Epidermal melanocyte (primary cell): ENCODE measurements around the gene C10orf143.
"Not testable (repeated sequence)": the region's sequence is repeated elsewhere in the genome, so short reads cannot be mapped to it uniquely, and the experiment has no call there.

Experiments used
- DNase-seq: peaks from one replicate; pipeline ENCODE4 v3.0.0; 2011; ENCODE audit warnings: low spot score; ENCODE audit not compliant: insufficient read length

C10orf143 gene

GRCh38 chr10:130111852-130112180, 1.2 kb upstream of the C10orf143 start:
- DNase-seq, result no peak

DNA sequence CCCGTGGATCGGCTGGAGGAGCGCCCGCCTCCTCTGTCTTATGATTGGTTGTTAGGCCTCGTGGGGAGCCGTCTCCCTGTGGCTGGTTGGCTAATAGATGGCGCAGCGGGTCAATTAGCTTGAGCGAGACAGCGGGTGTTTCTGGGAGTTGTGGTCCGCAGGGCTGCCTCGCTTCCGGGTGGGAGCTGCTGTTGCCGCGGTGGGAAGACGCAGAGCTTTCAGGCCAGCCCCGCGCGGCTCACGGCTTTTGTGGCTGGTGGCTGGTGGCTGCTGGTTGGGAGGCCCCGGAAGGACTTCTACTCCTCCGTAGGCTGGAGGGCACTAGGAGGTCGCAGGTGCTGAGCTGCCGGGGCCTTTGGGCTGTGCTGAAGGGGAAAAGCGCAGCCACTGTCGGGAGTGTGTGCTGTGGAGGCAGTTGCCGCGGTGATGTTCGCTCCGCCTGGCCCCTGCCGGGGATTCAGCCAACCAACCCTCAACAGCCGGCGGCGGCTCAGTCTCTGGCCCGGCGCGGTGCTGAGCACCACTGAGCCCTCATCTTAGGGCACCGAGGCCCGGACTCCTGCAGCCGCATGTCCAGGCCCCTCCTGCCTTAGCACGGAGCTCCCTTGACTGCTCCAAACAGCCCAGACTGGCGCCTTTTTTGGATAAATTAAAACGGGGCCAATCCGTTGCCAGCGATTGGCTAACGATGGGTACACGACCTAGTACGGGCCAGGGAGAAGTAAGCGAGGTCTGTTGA, 652 bp upstream of the C10orf143 start:
- DNase-seq, result peak; percentile 90

DNA sequence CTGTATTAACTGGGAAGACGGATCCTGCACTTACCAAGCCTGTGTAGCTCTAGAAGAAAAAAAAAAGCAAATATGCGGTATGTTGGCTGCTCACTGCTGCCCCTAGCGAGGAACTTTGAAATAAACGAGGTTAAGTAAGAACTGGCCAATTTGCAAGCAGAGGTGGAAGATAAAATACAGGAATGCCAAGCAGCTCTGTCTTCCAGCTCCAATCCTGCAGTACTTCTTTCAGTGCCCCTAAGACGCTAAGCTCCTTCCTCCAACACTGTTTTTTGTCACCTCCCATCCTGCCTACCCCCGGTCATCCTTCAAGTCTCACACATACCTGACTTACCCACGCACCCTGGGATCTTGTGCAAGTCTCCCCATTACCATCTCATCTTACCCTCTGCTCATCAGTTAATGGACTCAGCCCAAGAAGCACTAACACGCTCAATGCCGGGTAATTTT, 809 bp downstream of the C10orf143 start:
- DNase-seq, result peak; percentile 67

GRCh38 chr10:130108934-130109604, 1.6 kb downstream of the C10orf143 start:
- no peak for DNase-seq

DNA sequence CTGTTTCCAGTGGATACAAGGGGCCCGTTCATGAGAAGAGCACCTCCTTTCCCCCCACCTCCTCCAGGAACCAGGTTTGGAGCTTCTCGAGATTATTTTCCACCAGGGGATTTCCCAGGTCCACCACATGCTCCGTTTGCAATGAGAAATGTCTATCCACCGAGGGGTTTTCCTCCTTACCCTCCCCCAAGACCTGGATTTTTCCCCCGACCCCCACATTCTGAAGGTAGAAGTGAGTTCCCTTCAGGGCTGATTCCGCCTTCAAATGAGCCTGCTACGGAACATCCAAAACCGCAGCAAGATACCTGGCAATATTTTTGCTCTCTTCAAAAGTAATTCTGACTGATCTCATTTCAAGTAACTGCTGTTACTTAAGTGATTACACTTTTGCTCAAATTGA, 2.5 kb downstream of the C10orf143 start:
- DNase-seq, result not testable (repeated sequence)

DNA sequence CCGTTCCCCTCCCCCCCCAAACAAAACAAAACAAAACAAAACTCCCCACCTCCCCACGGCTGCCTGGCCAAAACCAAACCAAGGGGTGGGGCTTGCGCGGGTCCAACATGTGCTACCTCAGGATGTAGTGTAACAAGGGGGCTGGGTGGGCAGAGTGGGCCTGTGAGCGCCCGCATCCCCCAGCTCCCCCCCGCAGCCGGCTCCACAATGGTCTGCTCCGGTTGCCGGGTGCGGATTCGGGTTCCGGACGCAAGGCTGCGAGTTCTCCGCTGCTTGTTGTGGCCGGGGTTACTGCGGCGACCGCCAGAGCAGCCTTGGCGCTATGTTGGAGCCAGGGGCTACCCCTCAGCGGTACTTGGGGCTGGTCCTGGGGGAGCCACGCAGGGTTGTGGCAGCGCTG, 4.9 kb downstream of the C10orf143 start:
- DNase-seq, result no peak

DNA sequence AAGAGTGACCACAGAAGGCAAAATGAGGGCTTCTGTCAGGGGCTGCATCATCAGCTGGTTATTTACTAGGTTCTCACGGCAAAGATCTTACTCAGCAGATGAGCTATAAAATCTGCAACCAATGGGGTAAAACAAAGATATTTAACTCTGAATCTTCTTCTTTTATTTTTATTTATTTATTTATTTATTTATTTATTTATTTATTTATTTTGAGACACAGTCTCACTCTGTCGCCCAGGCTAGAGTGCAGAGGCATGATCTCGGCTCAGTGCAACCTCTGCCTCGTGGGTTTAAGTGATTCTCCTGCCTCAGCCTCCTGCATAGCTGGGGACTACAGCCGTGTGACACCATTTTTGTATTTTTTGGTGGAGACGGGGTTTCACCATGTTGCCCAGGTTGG, 11.3 kb downstream of the C10orf143 start:
- DNase-seq, result no peak

DNA sequence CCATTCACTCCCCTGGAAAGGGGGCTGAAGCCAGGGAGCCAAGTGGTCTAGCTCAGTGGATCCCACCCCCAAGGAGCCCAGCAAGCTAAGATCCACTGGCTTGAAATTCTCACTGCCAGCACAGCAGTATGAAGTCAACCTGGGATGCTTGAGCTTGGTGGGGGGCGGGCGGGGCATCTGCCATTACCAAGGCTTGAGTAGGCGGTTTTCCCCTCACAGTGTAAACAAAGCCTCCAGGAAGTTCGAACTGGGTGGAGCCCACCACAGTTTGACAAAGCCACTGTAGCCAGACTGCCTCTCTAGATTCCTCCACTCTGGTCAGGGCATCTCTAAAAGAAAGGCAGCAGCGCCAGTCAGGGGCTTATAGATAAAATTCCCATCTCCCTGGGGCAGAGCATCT, 20.1 kb downstream of the C10orf143 start:
- DNase-seq, result not testable (repeated sequence)

- DNase-seq, result no peak
Observed at GRCh38 chr10:130080461-130080814, 30.2 kb downstream of the C10orf143 start.

GRCh38 chr10:130079614-130080460, 30.8 kb downstream of the C10orf143 start:
- DNase-seq, result no peak

- DNase-seq, result no peak
Observed at GRCh38 chr10:130078120-130078519, 32.5 kb downstream of the C10orf143 start.

DNA sequence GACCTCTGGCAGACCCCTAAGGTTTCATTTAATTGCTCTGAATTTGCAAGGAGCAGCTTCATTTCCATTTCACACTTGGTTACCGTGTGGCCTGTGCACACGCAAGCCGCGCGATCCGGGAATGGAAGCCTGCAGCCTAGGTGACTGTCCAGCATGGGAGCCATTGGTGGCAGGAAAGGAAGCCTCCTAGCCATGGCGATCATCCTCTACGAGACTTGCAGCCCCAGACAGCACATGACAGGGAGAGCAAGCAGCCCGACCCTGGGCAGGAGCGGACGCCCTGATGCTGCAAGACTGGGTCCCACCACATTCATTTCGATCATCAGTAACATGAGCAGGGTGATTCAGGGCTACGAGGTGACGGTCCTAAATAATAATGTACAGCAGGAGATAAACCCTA, 33.9 kb downstream of the C10orf143 start:
- no peak for DNase-seq

DNA sequence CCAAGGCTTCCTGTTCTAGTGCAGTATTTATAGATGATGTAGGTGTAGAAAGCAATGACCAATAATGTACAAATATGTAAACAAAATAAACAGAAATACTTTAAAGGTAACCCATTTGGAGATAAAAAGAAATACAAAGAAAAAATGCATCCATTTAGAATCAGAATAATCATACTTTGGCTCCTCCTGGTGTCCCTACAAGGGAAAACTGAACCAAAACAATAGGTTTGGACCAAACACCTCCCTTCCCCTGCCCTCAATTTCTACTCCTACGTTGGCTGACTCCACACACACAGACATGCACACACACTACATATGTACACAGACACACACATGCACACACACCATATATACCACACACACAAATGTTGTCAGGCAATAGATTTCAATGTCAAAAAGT, 36.0 kb downstream of the C10orf143 start:
- no peak for DNase-seq

- DNase-seq, result no peak
Observed at GRCh38 chr10:130073912-130074311, 36.7 kb downstream of the C10orf143 start.

DNA sequence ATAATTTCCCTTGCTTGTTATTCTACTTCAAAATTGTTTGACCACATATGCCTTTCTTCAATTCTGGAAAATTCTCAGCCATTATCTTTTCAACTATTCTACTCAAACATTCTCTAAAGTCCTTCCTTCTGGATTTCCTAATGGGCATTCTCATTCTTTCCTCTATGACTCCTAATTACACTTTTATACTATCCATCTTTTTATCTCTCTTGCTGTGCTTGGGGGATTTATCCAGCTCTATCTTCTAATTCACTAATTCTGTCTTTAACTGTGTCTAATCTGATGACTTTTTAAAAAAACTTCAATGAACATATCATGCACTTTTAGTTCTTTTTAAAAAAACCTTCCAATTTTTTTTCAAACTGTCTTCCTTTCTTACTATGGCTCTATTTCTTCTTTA, 38.4 kb downstream of the C10orf143 start:
- no peak for DNase-seq

DNA sequence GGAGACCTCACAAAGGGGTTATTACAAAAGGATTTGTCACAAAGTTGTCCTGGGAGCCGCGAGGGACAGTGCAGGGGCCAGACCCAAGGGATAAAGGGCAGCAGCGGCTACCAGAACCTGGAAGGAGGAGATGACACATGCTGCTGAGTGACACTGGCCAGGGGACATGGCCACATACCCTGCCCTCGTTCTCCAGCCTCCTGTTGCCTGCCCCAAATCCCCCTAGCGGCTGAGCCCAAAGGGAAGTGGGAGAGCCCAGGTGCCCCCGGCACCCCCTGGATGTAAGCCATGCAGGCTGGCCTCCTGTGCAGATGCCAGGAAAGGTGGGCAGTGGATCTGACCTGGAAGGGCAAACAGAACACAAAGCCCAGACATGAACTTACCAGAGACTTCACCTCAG, 42.7 kb downstream of the C10orf143 start:
- no peak for DNase-seq

- DNase-seq, result no peak
Observed at GRCh38 chr10:130066743-130067142, 43.9 kb downstream of the C10orf143 start.

- no peak for DNase-seq
Observed at GRCh38 chr10:130065251-130065650, 45.4 kb downstream of the C10orf143 start.

- DNase-seq, result no peak
Observed at GRCh38 chr10:130064783-130065182, 45.8 kb downstream of the C10orf143 start.

DNA sequence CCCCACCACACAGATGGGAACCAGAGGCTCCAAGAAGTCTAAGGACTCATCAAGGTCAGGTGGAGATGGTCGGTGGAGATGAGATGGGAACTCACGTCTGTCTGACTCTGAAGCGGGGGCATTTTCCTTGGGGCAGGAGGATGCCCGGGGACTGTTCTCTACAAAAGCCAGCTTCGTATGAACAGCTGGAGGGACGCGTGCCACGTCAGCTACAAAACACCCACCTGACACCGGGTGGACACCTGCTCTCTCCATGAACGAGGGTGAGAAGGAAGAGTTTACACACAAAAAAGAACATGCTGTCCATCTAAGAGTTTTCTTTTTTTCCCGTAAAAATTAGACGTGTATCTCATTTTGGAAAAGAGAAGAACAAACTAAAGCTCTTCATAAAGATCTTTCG, 47.7 kb downstream of the C10orf143 start:
- DNase-seq, result no peak

DNA sequence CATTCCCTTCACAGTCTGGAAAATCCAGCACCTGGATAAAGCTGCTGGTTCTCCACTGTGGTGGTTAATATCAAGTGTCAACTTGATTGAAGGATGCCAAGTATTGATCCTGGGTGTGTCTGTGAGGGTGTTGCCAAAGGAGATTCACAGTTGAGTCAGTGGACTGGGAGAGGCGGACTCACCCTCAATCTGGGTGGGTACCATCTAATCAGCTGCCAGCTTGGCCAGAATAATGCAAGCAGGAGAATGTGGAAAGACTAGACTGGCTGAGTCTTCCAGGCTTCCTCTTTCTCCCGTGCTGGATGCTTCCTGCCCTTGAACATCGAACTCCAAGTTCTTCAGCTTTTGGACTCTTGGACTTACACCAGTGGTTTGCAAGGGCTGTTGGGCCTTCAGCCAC, 48.4 kb downstream of the C10orf143 start:
- no peak for DNase-seq

DNA sequence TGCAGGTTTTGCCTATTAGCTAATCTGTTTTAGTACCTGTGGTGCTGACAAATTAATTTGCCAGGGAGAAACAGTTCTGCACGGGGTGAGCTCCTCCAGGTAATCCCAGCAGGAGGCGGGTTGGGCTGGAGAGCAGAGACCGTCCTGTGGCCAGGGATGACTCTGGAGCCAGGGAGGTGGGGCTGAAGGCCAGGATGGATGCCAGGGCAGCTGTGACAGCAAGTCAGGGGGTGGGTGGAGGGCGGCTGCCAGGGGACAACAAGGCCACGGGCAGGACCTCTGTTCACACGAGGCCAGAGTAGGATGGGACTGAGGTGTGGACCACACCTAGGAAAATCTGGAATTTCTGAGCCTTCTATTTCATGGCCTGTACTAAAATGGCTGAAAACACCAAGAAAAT, 48.9 kb downstream of the C10orf143 start:
- no peak for DNase-seq
